Liver (tissue), 9 donors: ENCODE data around the gene NRG3. TPM values are rescaled to one million over a fixed set of nuclear protein-coding genes. Genes with fewer than 3 reads are reported as not detected.

Experiments used
- DNase-seq: peaks from one replicate; pipeline ENCODE4 v3.0.0-alpha.2; 2017; ENCODE audit warnings: low spot score
- H3K27ac ChIP-seq, 2 donors: one replicate each; pipeline ENCODE4 v1.7.0; 2013; ENCODE audit warnings: inconsistent platforms in 2 of 2, low read length in 2 of 2, control low read depth in 1 of 2, low read depth in 1 of 2, mild to moderate bottlenecking in 1 of 2
- H3K27me3 ChIP-seq, 4 donors: one replicate each; pipeline versions ENCODE4 v1.6.1 to v1.7.0; 2013; ENCODE audit warnings: low read length in 3 of 4, inconsistent platforms in 1 of 4, mild to moderate bottlenecking in 1 of 4, moderate library complexity in 1 of 4; ENCODE audit not compliant: control insufficient read depth in 4 of 4, insufficient read depth in 4 of 4
- H3K36me3 ChIP-seq, 4 donors: one replicate each; pipeline versions ENCODE4 v1.6.1 to v1.7.0; 2013; ENCODE audit warnings: low read length in 3 of 4, mild to moderate bottlenecking in 3 of 4, low read depth in 1 of 4, moderate library complexity in 1 of 4; ENCODE audit not compliant: control insufficient read depth in 4 of 4, insufficient read depth in 3 of 4
- H3K4me1 ChIP-seq, 4 donors: one replicate each; pipeline versions ENCODE4 v1.6.1 to v1.7.0; 2013; ENCODE audit warnings: low read length in 3 of 4, mild to moderate bottlenecking in 3 of 4, moderate library complexity in 1 of 4; ENCODE audit not compliant: control insufficient read depth in 4 of 4, insufficient read depth in 4 of 4
- H3K4me3 ChIP-seq, 3 donors: one replicate each; pipeline versions ENCODE4 v1.6.1 to v1.7.0; 2013; ENCODE audit warnings: low read length in 3 of 3, control low read depth in 1 of 3, low read depth in 1 of 3, mild to moderate bottlenecking in 1 of 3
- H3K9ac ChIP-seq, 2 donors: one replicate each; pipeline ENCODE4 v1.7.0; 2013; ENCODE audit warnings: low read length in 2 of 2, mild to moderate bottlenecking in 2 of 2, moderate library complexity in 2 of 2, control low read depth in 1 of 2, low read depth in 1 of 2
- H3K9me3 ChIP-seq, 4 donors: one replicate each; pipeline versions ENCODE4 v1.6.1 to v1.7.0; 2013; ENCODE audit warnings: low read length in 3 of 4; ENCODE audit not compliant: control insufficient read depth in 4 of 4
- EGR1 ChIP-seq, 2 donors: IDR thresholded peaks; 2 replicates each; pipeline ENCODE4 v1.6.1; 2016 to 2018; ENCODE audit warnings: antibody characterized with exemption in 2 of 2, low read depth in 2 of 2
- FOXA1 ChIP-seq: IDR thresholded peaks from 2 replicates; pipeline ENCODE4 v1.6.1; 2016; ENCODE audit warnings: antibody characterized with exemption
- FOXA2 ChIP-seq: IDR thresholded peaks from 2 replicates; pipeline ENCODE4 v1.6.1; 2016; ENCODE audit warnings: antibody characterized with exemption
- GABPA ChIP-seq, 2 donors: IDR thresholded peaks in 1 of 2; conservative IDR thresholded peaks in 1 of 2; 2 replicates each; pipeline ENCODE4 v1.6.1; 2016; ENCODE audit warnings: antibody characterized with exemption in 2 of 2, mild to moderate bottlenecking in 1 of 2, moderate library complexity in 1 of 2
- HNF4A ChIP-seq, 2 donors: conservative IDR thresholded peaks; 2 replicates each; pipeline ENCODE4 v1.6.1; 2016; ENCODE audit warnings: antibody characterized with exemption in 2 of 2, mild to moderate bottlenecking in 2 of 2
- HNF4G ChIP-seq: IDR thresholded peaks from 2 replicates; pipeline ENCODE4 v1.6.1; 2016; ENCODE audit warnings: antibody characterized with exemption
- JUND ChIP-seq, 2 donors: IDR thresholded peaks; 2 replicates each; pipeline ENCODE4 v1.6.1; 2016; ENCODE audit warnings: antibody characterized with exemption in 2 of 2
- NR2F2 ChIP-seq: IDR thresholded peaks from 2 replicates; pipeline ENCODE4 v1.6.1; 2016; ENCODE audit warnings: antibody characterized with exemption
- RAD21 ChIP-seq, 2 donors: IDR thresholded peaks; 2 replicates each; pipeline ENCODE4 v1.6.1; 2016; ENCODE audit warnings: antibody characterized with exemption in 2 of 2, mild to moderate bottlenecking in 2 of 2
- RXRA ChIP-seq, 2 donors: IDR thresholded peaks; 2 replicates each; pipeline ENCODE4 v1.6.1; 2017 to 2018; ENCODE audit warnings: antibody characterized with exemption in 2 of 2, mild to moderate bottlenecking in 1 of 2
- SP1 ChIP-seq: IDR thresholded peaks from 2 replicates; pipeline ENCODE4 v1.6.1; 2018; ENCODE audit warnings: antibody characterized with exemption, mild to moderate bottlenecking
- TAF1 ChIP-seq: conservative IDR thresholded peaks from 2 replicates; pipeline ENCODE4 v1.6.1; 2016; ENCODE audit warnings: antibody characterized with exemption, mild to moderate bottlenecking
- YY1 ChIP-seq: IDR thresholded peaks from 2 replicates; pipeline ENCODE4 v1.6.1; 2016; ENCODE audit warnings: antibody characterized with exemption, mild to moderate bottlenecking
- WGBS: extraction: QIAGEN DNeasy Blood & Tissue Kit; methylation state at CpG from one replicate; pipeline ENCODE4 v1.1.7; 2013; 5-methylcytosine and 5-hydroxymethylcytosine counted together
- polyA plus RNA-seq, 2 donors: library from polyadenylated mRNA; stranded (reverse) in 1 of 2; unstranded in 1 of 2; fragments of 200-250 nt in 1 of 2; fragments of >200 nt in 1 of 2; fragmentation: Nextera tagmentation in 1 of 2; extraction: Ambion mirVana in 1 of 2; gene quantifications; one replicate each; pipeline versions ENCODE4 v1.2.1 to v1.2.3, GENCODE V29; 2013 to 2015
- total RNA-seq, 2 donors: library from RNA; depleted of rRNA; stranded (reverse); fragments of >200 nt; gene quantifications; one replicate each; pipeline ENCODE4 v1.2.3, GENCODE V29; 2014
- TF ChIP-seq, protein P1 (sequence below): IDR thresholded peaks from 2 replicates; pipeline ENCODE4 v1.6.1; 2016; ENCODE audit warnings: antibody characterized with exemption
- TF ChIP-seq, protein P2 (sequence below): fragments of 150-350 bp; IDR thresholded peaks from 2 replicates; pipeline ENCODE4 v1.5.1; 2017; ENCODE audit warnings: improper control_type of control experiment, low read depth, low read length; ENCODE audit not compliant: missing input control
- TF ChIP-seq, protein P3 (sequence below): IDR thresholded peaks from 2 replicates; pipeline ENCODE4 v1.6.1; 2016; ENCODE audit warnings: antibody characterized with exemption
- TF ChIP-seq, protein P4 (sequence below): IDR thresholded peaks from 2 replicates; pipeline ENCODE4 v1.6.1; 2016; ENCODE audit warnings: antibody characterized with exemption, mild to moderate bottlenecking
- TF ChIP-seq, protein P5 (sequence below): IDR thresholded peaks from 2 replicates; pipeline ENCODE4 v1.6.1; 2016; ENCODE audit warnings: antibody characterized with exemption
- donor health status: healthy.
- donor health status: healthy.
- donor health status: healthy.
- donor health status: healthy.
- donor health status: healthy.

NRG3 gene
- total and polyA plus RNA-seq, 4 donors, result 0.24 to 3.7 (median 0.38) TPM

DNA sequence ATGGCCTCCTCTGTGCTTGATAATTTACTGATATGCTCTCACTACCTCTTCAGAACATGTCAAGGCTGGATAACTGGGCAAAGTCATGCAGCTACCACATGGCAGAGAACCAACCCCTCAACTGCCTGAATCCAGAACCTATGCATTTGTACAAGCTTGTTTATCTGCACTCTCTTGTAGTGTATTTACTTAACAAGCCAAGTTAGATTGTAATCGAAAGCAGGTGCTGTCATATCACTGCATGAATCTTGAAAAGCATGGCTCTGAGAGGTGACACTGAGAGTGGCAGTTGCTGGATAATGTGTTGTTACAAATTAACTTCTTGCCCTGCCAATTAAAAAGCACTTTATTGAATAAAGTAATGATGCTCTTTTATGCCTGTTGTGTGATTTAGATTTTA lies 588.6 kb downstream of the NRG3 start:
- Histone ChIP-seq H3K27ac (no peak overlapping the region), H3K27me3 (no peaks in the 10 kb centered on the region), H3K4me1 (no peaks in the 10 kb centered on the region), H3K9me3 (no peaks in the 10 kb centered on the region), H3K36me3 (no peaks in the 10 kb centered on the region), H3K4me3 (no peak overlapping the region), H3K9ac (no peak overlapping the region)
- no peak for DNase-seq
- 75% methylated on average over 1 of the region's 1 CpG for WGBS
- TF ChIP-seq, protein P1, sequence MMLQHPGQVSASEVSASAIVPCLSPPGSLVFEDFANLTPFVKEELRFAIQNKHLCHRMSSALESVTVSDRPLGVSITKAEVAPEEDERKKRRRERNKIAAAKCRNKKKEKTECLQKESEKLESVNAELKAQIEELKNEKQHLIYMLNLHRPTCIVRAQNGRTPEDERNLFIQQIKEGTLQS, result no peak
- no peak for TF ChIP-seq NR2F2

DNA sequence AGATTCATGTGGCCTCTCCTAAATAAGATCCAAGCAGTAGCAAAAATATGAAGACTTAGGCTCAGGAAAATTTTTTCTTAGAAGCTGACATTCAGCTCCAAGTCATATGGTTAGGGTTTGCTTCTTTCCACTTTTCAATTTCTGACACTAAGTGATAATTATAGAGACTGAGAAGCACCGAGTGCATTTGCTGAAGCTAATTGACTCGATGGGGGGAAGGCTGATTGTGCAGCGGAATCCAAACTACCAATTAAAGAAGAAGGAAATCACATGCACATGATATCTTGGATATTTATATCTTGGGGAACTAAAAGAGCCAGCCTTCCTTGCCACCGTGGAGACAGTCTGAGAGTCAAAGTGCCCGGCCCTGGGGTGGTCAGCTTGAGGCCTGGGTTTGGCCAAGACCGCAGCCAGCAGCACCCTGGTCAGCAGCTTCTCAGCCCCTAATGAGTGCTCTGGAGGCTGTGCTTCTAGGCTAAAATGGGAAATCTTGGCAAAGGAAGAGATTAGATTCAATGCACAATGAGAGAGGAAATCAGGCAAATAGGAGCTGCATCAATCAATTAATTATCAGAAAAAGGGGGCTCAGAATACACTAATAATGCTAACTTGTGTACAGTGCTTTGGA lies 589.3 kb downstream of the NRG3 start:
- no peak overlapping the region for H3K9ac ChIP-seq
- no peak for DNase-seq
- H3K9me3 ChIP-seq, result no peaks in the 10 kb centered on the region
- TF ChIP-seq FOXA2 (no peak), RXRA (IDR thresholded peaks at IDR 0.05) (no peak), NR2F2 (no peak), JUND (IDR thresholded peaks at IDR 0.05) (no peak), EGR1 (IDR thresholded peaks at IDR 0.05; ENCODE audit: low read depth in 2 of 2) (no peak), SP1 (no peak), HNF4G (no peak), HNF4A (conservative IDR thresholded peaks at IDR 0.05) (no peak), RAD21 (IDR thresholded peaks at IDR 0.05) (no peak), FOXA1 (no peak), TAF1 (no peak), YY1 (no peak), GABPA (IDR thresholded peaks at IDR 0.05 in 1 of 2, conservative IDR thresholded peaks at IDR 0.05 in 1 of 2) (no peak)
- TF ChIP-seq, protein P2, sequence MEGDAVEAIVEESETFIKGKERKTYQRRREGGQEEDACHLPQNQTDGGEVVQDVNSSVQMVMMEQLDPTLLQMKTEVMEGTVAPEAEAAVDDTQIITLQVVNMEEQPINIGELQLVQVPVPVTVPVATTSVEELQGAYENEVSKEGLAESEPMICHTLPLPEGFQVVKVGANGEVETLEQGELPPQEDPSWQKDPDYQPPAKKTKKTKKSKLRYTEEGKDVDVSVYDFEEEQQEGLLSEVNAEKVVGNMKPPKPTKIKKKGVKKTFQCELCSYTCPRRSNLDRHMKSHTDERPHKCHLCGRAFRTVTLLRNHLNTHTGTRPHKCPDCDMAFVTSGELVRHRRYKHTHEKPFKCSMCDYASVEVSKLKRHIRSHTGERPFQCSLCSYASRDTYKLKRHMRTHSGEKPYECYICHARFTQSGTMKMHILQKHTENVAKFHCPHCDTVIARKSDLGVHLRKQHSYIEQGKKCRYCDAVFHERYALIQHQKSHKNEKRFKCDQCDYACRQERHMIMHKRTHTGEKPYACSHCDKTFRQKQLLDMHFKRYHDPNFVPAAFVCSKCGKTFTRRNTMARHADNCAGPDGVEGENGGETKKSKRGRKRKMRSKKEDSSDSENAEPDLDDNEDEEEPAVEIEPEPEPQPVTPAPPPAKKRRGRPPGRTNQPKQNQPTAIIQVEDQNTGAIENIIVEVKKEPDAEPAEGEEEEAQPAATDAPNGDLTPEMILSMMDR, result no peak
- TF ChIP-seq, protein P3, sequence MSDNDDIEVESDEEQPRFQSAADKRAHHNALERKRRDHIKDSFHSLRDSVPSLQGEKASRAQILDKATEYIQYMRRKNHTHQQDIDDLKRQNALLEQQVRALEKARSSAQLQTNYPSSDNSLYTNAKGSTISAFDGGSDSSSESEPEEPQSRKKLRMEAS, result no peak
- TF ChIP-seq, protein P1, result no peak
- TF ChIP-seq, protein P4, sequence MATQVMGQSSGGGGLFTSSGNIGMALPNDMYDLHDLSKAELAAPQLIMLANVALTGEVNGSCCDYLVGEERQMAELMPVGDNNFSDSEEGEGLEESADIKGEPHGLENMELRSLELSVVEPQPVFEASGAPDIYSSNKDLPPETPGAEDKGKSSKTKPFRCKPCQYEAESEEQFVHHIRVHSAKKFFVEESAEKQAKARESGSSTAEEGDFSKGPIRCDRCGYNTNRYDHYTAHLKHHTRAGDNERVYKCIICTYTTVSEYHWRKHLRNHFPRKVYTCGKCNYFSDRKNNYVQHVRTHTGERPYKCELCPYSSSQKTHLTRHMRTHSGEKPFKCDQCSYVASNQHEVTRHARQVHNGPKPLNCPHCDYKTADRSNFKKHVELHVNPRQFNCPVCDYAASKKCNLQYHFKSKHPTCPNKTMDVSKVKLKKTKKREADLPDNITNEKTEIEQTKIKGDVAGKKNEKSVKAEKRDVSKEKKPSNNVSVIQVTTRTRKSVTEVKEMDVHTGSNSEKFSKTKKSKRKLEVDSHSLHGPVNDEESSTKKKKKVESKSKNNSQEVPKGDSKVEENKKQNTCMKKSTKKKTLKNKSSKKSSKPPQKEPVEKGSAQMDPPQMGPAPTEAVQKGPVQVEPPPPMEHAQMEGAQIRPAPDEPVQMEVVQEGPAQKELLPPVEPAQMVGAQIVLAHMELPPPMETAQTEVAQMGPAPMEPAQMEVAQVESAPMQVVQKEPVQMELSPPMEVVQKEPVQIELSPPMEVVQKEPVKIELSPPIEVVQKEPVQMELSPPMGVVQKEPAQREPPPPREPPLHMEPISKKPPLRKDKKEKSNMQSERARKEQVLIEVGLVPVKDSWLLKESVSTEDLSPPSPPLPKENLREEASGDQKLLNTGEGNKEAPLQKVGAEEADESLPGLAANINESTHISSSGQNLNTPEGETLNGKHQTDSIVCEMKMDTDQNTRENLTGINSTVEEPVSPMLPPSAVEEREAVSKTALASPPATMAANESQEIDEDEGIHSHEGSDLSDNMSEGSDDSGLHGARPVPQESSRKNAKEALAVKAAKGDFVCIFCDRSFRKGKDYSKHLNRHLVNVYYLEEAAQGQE, result no peak
- TF ChIP-seq, protein P5, sequence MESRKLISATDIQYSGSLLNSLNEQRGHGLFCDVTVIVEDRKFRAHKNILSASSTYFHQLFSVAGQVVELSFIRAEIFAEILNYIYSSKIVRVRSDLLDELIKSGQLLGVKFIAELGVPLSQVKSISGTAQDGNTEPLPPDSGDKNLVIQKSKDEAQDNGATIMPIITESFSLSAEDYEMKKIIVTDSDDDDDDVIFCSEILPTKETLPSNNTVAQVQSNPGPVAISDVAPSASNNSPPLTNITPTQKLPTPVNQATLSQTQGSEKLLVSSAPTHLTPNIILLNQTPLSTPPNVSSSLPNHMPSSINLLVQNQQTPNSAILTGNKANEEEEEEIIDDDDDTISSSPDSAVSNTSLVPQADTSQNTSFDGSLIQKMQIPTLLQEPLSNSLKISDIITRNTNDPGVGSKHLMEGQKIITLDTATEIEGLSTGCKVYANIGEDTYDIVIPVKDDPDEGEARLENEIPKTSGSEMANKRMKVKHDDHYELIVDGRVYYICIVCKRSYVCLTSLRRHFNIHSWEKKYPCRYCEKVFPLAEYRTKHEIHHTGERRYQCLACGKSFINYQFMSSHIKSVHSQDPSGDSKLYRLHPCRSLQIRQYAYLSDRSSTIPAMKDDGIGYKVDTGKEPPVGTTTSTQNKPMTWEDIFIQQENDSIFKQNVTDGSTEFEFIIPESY, result no peak
- no peak overlapping the region for H3K4me3 ChIP-seq
- no peaks in the 10 kb centered on the region for H3K27me3 ChIP-seq
- 78% methylated on average over 6 of the region's 6 CpGs for WGBS
- no peaks in the 10 kb centered on the region for H3K36me3 ChIP-seq
- H3K4me1 ChIP-seq, result no peaks in the 10 kb centered on the region
- no peak overlapping the region for H3K27ac ChIP-seq
